ENCODE data around the gene SLC26A1.

The SLC26A1 gene

GRCh38 chr4:1019729-1020470, 26.7 kb upstream of the SLC26A1 start:
- no peak overlapping the region for H3K4me3 ChIP-seq (ENCODE audit: low read length in 2 of 2)
- H3K27ac ChIP-seq (ENCODE audit: low read length): no peak overlapping the region
- no peaks in the 10 kb centered on the region for H3K36me3 ChIP-seq (ENCODE audit: control insufficient read depth in 2 of 2, insufficient read depth in 2 of 2, low read length in 2 of 2)
- peaks cover 4% of the 10 kb centered on the region for H3K4me1 ChIP-seq (ENCODE audit: control insufficient read depth, insufficient read depth, low read length)
- no peaks in the 10 kb centered on the region for H3K9me3 ChIP-seq (ENCODE audit: control insufficient read depth in 2 of 2, low read length in 2 of 2)
- H3K27me3 ChIP-seq (ENCODE audit: control insufficient read depth in 1 of 2, insufficient read depth in 2 of 2, low read length in 2 of 2): no peaks in the 10 kb centered on the region
- H3K9ac ChIP-seq (ENCODE audit: low read length in 2 of 2): no peak overlapping the region

GRCh38 chr4:1019320-1019719, 26.1 kb upstream of the SLC26A1 start:
- Histone ChIP-seq H3K27ac (ENCODE audit: low read length) (no peak overlapping the region), H3K4me3 (ENCODE audit: low read length in 2 of 2) (no peak overlapping the region)

GRCh38 chr4:1018147-1019020, 25.2 kb upstream of the SLC26A1 start:
- no peak overlapping the region for H3K9ac ChIP-seq (ENCODE audit: low read length in 2 of 2)
- no peak overlapping the region for H3K27ac ChIP-seq (ENCODE audit: low read length)
- H3K27me3 ChIP-seq (ENCODE audit: control insufficient read depth in 1 of 2, insufficient read depth in 2 of 2, low read length in 2 of 2): no peaks in the 10 kb centered on the region
- H3K4me3 ChIP-seq (ENCODE audit: low read length in 2 of 2): no peak overlapping the region
- peaks cover 4% of the 10 kb centered on the region for H3K4me1 ChIP-seq (ENCODE audit: control insufficient read depth, insufficient read depth, low read length)
- no peaks in the 10 kb centered on the region for H3K36me3 ChIP-seq (ENCODE audit: control insufficient read depth in 2 of 2, insufficient read depth in 2 of 2, low read length in 2 of 2)
- no peaks in the 10 kb centered on the region for H3K9me3 ChIP-seq (ENCODE audit: control insufficient read depth in 2 of 2, low read length in 2 of 2)

More at GRCh38 chr4:1019320-1019719, 26.1 kb upstream of the SLC26A1 start:
- Histone ChIP-seq H3K36me3 (ENCODE audit: control insufficient read depth in 2 of 2, insufficient read depth in 2 of 2, low read length in 2 of 2) (no peaks in the 10 kb centered on the region), H3K9ac (ENCODE audit: low read length in 2 of 2) (no peak overlapping the region), H3K27me3 (ENCODE audit: control insufficient read depth in 1 of 2, insufficient read depth in 2 of 2, low read length in 2 of 2) (no peaks in the 10 kb centered on the region), H3K4me1 (ENCODE audit: control insufficient read depth, insufficient read depth, low read length) (peaks cover 4% of the 10 kb centered on the region), H3K9me3 (ENCODE audit: control insufficient read depth in 2 of 2, low read length in 2 of 2) (no peaks in the 10 kb centered on the region)

- Histone ChIP-seq H3K27ac (ENCODE audit: low read length) (no peak overlapping the region), H3K4me1 (ENCODE audit: control insufficient read depth, insufficient read depth, low read length) (peaks cover 9% of the 10 kb centered on the region), H3K9me3 (ENCODE audit: control insufficient read depth in 2 of 2, low read length in 2 of 2) (no peaks in the 10 kb centered on the region), H3K36me3 (ENCODE audit: control insufficient read depth in 2 of 2, insufficient read depth in 2 of 2, low read length in 2 of 2) (no peaks in the 10 kb centered on the region), H3K4me3 (ENCODE audit: low read length in 2 of 2) (no peak overlapping the region), H3K27me3 (ENCODE audit: control insufficient read depth in 1 of 2, insufficient read depth in 2 of 2, low read length in 2 of 2) (no peaks in the 10 kb centered on the region), H3K9ac (ENCODE audit: low read length in 2 of 2) (no peak overlapping the region)
Measured at GRCh38 chr4:1017706-1018105, 24.5 kb upstream of the SLC26A1 start.

GRCh38 chr4:1017211-1017610, 24.0 kb upstream of the SLC26A1 start:
- Histone ChIP-seq H3K27ac (ENCODE audit: low read length) (no peak overlapping the region), H3K4me3 (ENCODE audit: low read length in 2 of 2) (no peak overlapping the region), H3K9me3 (ENCODE audit: control insufficient read depth in 2 of 2, low read length in 2 of 2) (no peaks in the 10 kb centered on the region), H3K27me3 (ENCODE audit: control insufficient read depth in 1 of 2, insufficient read depth in 2 of 2, low read length in 2 of 2) (no peaks in the 10 kb centered on the region), H3K36me3 (ENCODE audit: control insufficient read depth in 2 of 2, insufficient read depth in 2 of 2, low read length in 2 of 2) (no peaks in the 10 kb centered on the region), H3K4me1 (ENCODE audit: control insufficient read depth, insufficient read depth, low read length) (peaks cover 14% of the 10 kb centered on the region), H3K9ac (ENCODE audit: low read length in 2 of 2) (no peak overlapping the region)

GRCh38 chr4:1015746-1016145, 22.5 kb upstream of the SLC26A1 start:
- H3K9me3 ChIP-seq (ENCODE audit: control insufficient read depth in 2 of 2, low read length in 2 of 2): no peaks in the 10 kb centered on the region
- H3K4me1 ChIP-seq (ENCODE audit: control insufficient read depth, insufficient read depth, low read length): peaks cover 20% of the 10 kb centered on the region
- no peak overlapping the region for H3K27ac ChIP-seq (ENCODE audit: low read length)
- no peaks in the 10 kb centered on the region for H3K36me3 ChIP-seq (ENCODE audit: control insufficient read depth in 2 of 2, insufficient read depth in 2 of 2, low read length in 2 of 2)
- no peaks in the 10 kb centered on the region for H3K27me3 ChIP-seq (ENCODE audit: control insufficient read depth in 1 of 2, insufficient read depth in 2 of 2, low read length in 2 of 2)
- no peak overlapping the region for H3K4me3 ChIP-seq (ENCODE audit: low read length in 2 of 2)
- no peak overlapping the region for H3K9ac ChIP-seq (ENCODE audit: low read length in 2 of 2)

- Histone ChIP-seq H3K9me3 (ENCODE audit: control insufficient read depth in 2 of 2, low read length in 2 of 2) (no peaks in the 10 kb centered on the region), H3K36me3 (ENCODE audit: control insufficient read depth in 2 of 2, insufficient read depth in 2 of 2, low read length in 2 of 2) (no peaks in the 10 kb centered on the region), H3K27me3 (ENCODE audit: control insufficient read depth in 1 of 2, insufficient read depth in 2 of 2, low read length in 2 of 2) (no peaks in the 10 kb centered on the region), H3K4me1 (ENCODE audit: control insufficient read depth, insufficient read depth, low read length) (peaks cover 25% of the 10 kb centered on the region), H3K4me3 (ENCODE audit: low read length in 2 of 2) (no peak overlapping the region), H3K9ac (ENCODE audit: low read length in 2 of 2) (no peak overlapping the region), H3K27ac (ENCODE audit: low read length) (no peak overlapping the region)
Measured at GRCh38 chr4:1015179-1015578, 22.0 kb upstream of the SLC26A1 start.

- no peaks in the 10 kb centered on the region for H3K9me3 ChIP-seq (ENCODE audit: control insufficient read depth in 2 of 2, low read length in 2 of 2)
- no peaks in the 10 kb centered on the region for H3K36me3 ChIP-seq (ENCODE audit: control insufficient read depth in 2 of 2, insufficient read depth in 2 of 2, low read length in 2 of 2)
- H3K9ac ChIP-seq (ENCODE audit: low read length in 2 of 2): no peak overlapping the region
- H3K27ac ChIP-seq (ENCODE audit: low read length): no peak overlapping the region
- H3K4me3 ChIP-seq (ENCODE audit: low read length in 2 of 2): no peak overlapping the region
- H3K27me3 ChIP-seq (ENCODE audit: control insufficient read depth in 1 of 2, insufficient read depth in 2 of 2, low read length in 2 of 2): no peaks in the 10 kb centered on the region
- peaks cover 29% of the 10 kb centered on the region for H3K4me1 ChIP-seq (ENCODE audit: control insufficient read depth, insufficient read depth, low read length)
Measured at GRCh38 chr4:1014291-1015167, 21.3 kb upstream of the SLC26A1 start.

GRCh38 chr4:1013225-1014073, 20.2 kb upstream of the SLC26A1 start:
- peaks cover 38% of the 10 kb centered on the region for H3K4me1 ChIP-seq (ENCODE audit: control insufficient read depth, insufficient read depth, low read length)
- no peak overlapping the region for H3K9ac ChIP-seq (ENCODE audit: low read length in 2 of 2)
- H3K9me3 ChIP-seq (ENCODE audit: control insufficient read depth in 2 of 2, low read length in 2 of 2): no peaks in the 10 kb centered on the region
- H3K4me3 ChIP-seq (ENCODE audit: low read length in 2 of 2): no peak overlapping the region
- H3K36me3 ChIP-seq (ENCODE audit: control insufficient read depth in 2 of 2, insufficient read depth in 2 of 2, low read length in 2 of 2): no peaks in the 10 kb centered on the region
- peaks cover 0 to 2% of the 10 kb centered on the region in 2 donors for H3K27me3 ChIP-seq (ENCODE audit: control insufficient read depth in 1 of 2, insufficient read depth in 2 of 2, low read length in 2 of 2)
- no peak overlapping the region for H3K27ac ChIP-seq (ENCODE audit: low read length)
